Measurements from ENCODE around the gene FAAP20. TPM values are rescaled to one million over a fixed set of nuclear protein-coding genes. Genes with fewer than 3 reads are reported as not detected.

Gene FAAP20
- total RNA-seq (68.1 and 73.0 TPM in 2 replicates), polyA plus RNA-seq (31.2 and 31.4 TPM in 2 replicates), polyA minus RNA-seq (28.2 and 31.5 TPM in 2 replicates)
- total RNA-seq (2013), result 19.2 TPM

GRCh38 chr1:2194319-2194897 is at the start of gene FAAP20:
TSS of gene FAAP20 (minus strand) at chr1:2194772. CDS start at chr1:2194749, 23 bp downstream.
- Histone ChIP-seq H3K36me3 (replicated peaks in 1 of 2; ENCODE audit: control extremely low read depth in 1 of 2, control insufficient read depth in 1 of 2, extremely low read depth in 1 of 2, insufficient read depth in 2 of 2, low read length in 1 of 2) (peaks cover 0 to 6% of the 10 kb centered on the region in 2 experiments), H4K20me1 (ENCODE audit: control insufficient read depth, insufficient read depth, low read length, poor library complexity, severe bottlenecking) (peaks cover 6% of the 10 kb centered on the region), H3K27me3 (replicated peaks in 1 of 4; ENCODE audit: control extremely low read depth in 1 of 4, control insufficient read depth in 3 of 4, insufficient read depth in 4 of 4, low read length in 3 of 4) (no peaks in the 10 kb centered on the region), H2AFZ (ENCODE audit: insufficient read depth, low read depth, low read length, poor library complexity, severe bottlenecking) (peak within 1 kb of the TSS; percentile 82), H3K27ac (ENCODE audit: low read length in 2 of 2) (peak within 1 kb of the TSS; percentile 80 to 84), H3K4me1 (ENCODE audit: control insufficient read depth in 2 of 2, insufficient read depth in 2 of 2, low read length in 2 of 2) (peaks cover 23 to 43% of the 10 kb centered on the region in 2 donors), H3K79me2 (ENCODE audit: control insufficient read depth, insufficient read depth, low read length) (peaks cover 15% of the 10 kb centered on the region), H3K4me3 (ENCODE audit: control extremely low read depth in 1 of 5, extremely low read depth in 1 of 5, insufficient read depth in 1 of 5, low read depth in 2 of 5, low read length in 4 of 5) (peak within 1 kb of the TSS; percentile 46 to 81 (median 63)), H3K9me3 (ENCODE audit: control extremely low read depth in 1 of 3, control insufficient read depth in 2 of 3, insufficient read depth in 1 of 3, low read length in 2 of 3) (no peaks in the 10 kb centered on the region), H3K9ac (ENCODE audit: low read length) (peak within 1 kb of the TSS; percentile 80), H3K4me2 (replicated peaks; ENCODE audit: low read depth, low read length, poor library complexity, severe bottlenecking) (peak within 1 kb of the TSS; percentile 96)
- Mint-ChIP-seq H3K27ac (peak within 1 kb of the TSS; percentile 96), H3K4me3 (peak within 1 kb of the TSS; percentile 93), H3K9me3 (ENCODE audit: insufficient read depth) (no peaks in the 10 kb centered on the region), H3K27me3 (no peaks in the 10 kb centered on the region), H3K4me1 (peaks cover 24% of the 10 kb centered on the region)
- WGBS (ENCODE audit: insufficient coverage), result under 1% methylated on average over 55 of the region's 63 CpGs
- DNase-seq (no peak), ATAC-seq (ENCODE audit: low read depth) (peak; percentile 67)
- POLR2A ChIA-PET, result interaction anchor here (0.6 to 2.3 kb wide), 17 partner anchors 10 to 392 kb away, joined by 3 to 24 read pairs (median 4); partner anchors contain the start of genes MORN1, PEX10, PRXL2B and RER1
- CTCF ChIA-PET, result interaction anchor here (0.7 to 13.5 kb wide), 37 partner anchors 10 to 391 kb away, joined by 3 to 295 read pairs (median 5); partner anchors contain the start of genes MORN1, PANK4, PEX10 and RER1
- intact Hi-C loops (cut with micrococcal nuclease), result loop anchor here (1.0 to 10.0 kb wide), 4 partner anchors 196 to 1230 kb away; partner anchors contain the start of genes MORN1 and RER1
- TF ChIP-seq, protein P1, sequence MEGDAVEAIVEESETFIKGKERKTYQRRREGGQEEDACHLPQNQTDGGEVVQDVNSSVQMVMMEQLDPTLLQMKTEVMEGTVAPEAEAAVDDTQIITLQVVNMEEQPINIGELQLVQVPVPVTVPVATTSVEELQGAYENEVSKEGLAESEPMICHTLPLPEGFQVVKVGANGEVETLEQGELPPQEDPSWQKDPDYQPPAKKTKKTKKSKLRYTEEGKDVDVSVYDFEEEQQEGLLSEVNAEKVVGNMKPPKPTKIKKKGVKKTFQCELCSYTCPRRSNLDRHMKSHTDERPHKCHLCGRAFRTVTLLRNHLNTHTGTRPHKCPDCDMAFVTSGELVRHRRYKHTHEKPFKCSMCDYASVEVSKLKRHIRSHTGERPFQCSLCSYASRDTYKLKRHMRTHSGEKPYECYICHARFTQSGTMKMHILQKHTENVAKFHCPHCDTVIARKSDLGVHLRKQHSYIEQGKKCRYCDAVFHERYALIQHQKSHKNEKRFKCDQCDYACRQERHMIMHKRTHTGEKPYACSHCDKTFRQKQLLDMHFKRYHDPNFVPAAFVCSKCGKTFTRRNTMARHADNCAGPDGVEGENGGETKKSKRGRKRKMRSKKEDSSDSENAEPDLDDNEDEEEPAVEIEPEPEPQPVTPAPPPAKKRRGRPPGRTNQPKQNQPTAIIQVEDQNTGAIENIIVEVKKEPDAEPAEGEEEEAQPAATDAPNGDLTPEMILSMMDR (IDR thresholded peaks at IDR 0.05), result no peak
- no peak for TF ChIP-seq EZH2 (IDR thresholded peaks at IDR 0.05; ENCODE audit: borderline replicate concordance, insufficient read depth, low read depth, low read length, poor library complexity, severe bottlenecking)

Measured in B cell (primary cell).